PC-9 (cell line): ENCODE results near the gene NDUFAF2.

Experiments used
- CTCF ChIP-seq: fragments of 200-600 bp; sonication (generic); conservative IDR thresholded peaks from 2 replicates; pipeline ENCODE4 v1.6.1; 2017; ENCODE audit warnings: mixed run types, antibody characterized with exemption, mild to moderate bottlenecking, moderate library complexity
- EZH2 ChIP-seq: fragments of 200-600 bp; sonication (generic); IDR thresholded peaks from 2 replicates; pipeline ENCODE4 v1.8.0; 2017; ENCODE audit warnings: antibody characterized with exemption, low read depth

GRCh38 chr5:60978968-60979367 lies 34.0 kb downstream of the NDUFAF2 start:
- TF ChIP-seq CTCF (no peak), EZH2 (no peak)
